OCI-LY7 (cell line): ENCODE measurements around the gene ENSA.

Experiments used
- EZH2phosphoT487 ChIP-seq: fragments of 200-600 bp; sonication (generic); IDR thresholded peaks from 2 replicates; pipeline ENCODE4 v1.6.1; 2018; ENCODE audit warnings: low read depth, borderline replicate concordance, mild to moderate bottlenecking, mixed run types, antibody characterized with exemption, low read length, moderate library complexity, mixed read lengths
- TF ChIP-seq, protein P1 (sequence below): fragments of 200-600 bp; sonication (generic); conservative IDR thresholded peaks from 2 replicates; pipeline ENCODE4 v1.5.1; 2014; ENCODE audit warnings: mild to moderate bottlenecking, antibody characterized with exemption, low read length, moderate library complexity, mixed read lengths

DNA sequence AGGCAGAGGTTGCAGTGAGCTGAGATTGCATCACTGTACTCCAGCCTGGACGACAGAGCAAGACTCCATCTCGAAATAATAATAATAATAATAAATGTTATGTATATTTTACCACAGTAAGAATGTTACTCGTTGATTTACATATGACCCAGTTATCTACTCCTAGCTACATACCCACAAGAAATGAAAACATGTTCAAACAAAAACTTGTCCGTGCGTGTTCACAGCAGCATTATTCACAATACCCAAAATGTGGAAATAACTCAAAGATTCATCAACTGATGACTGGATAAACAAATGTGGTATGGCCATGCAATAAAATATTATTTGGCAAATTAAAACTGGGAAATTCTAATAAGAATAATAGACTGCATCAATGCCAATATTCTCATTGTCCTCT, 31.7 kb upstream of the ENSA start:
- TF ChIP-seq, protein P1, sequence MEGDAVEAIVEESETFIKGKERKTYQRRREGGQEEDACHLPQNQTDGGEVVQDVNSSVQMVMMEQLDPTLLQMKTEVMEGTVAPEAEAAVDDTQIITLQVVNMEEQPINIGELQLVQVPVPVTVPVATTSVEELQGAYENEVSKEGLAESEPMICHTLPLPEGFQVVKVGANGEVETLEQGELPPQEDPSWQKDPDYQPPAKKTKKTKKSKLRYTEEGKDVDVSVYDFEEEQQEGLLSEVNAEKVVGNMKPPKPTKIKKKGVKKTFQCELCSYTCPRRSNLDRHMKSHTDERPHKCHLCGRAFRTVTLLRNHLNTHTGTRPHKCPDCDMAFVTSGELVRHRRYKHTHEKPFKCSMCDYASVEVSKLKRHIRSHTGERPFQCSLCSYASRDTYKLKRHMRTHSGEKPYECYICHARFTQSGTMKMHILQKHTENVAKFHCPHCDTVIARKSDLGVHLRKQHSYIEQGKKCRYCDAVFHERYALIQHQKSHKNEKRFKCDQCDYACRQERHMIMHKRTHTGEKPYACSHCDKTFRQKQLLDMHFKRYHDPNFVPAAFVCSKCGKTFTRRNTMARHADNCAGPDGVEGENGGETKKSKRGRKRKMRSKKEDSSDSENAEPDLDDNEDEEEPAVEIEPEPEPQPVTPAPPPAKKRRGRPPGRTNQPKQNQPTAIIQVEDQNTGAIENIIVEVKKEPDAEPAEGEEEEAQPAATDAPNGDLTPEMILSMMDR = no peak
- no peak for TF ChIP-seq EZH2phosphoT487
